OCI-LY1 (cell line): ENCODE results near the gene PRR33.

Experiments used
- CTCF ChIP-seq: fragments of 200-600 bp; sonication (generic), shearing (Covaris generic); IDR thresholded peaks from 2 replicates; pipeline ENCODE4 v1.5.1; 2017; ENCODE audit warnings: mild to moderate bottlenecking, antibody characterized with exemption, low read length, moderate library complexity, mixed read lengths
- EZH2 ChIP-seq: fragments of 200-600 bp; sonication (generic), shearing (Covaris generic); IDR thresholded peaks from 2 replicates; pipeline ENCODE4 v1.8.0; 2017; ENCODE audit warnings: borderline replicate concordance, mixed run types, mild to moderate bottlenecking, antibody characterized with exemption, low read length, moderate library complexity, mixed read lengths

GRCh38 chr11:1861435-1862411 is 30.0 kb downstream of the PRR33 start:
- TF ChIP-seq CTCF (no peak), EZH2 (no peak)
